ENCODE data around the gene CDHR2. TPM values are rescaled to one million over a fixed set of nuclear protein-coding genes. Genes with fewer than 3 reads are reported as not detected.

The CDHR2 gene
- polyA plus RNA-seq, 3 donors from 2014 or later, result not detected

DNA sequence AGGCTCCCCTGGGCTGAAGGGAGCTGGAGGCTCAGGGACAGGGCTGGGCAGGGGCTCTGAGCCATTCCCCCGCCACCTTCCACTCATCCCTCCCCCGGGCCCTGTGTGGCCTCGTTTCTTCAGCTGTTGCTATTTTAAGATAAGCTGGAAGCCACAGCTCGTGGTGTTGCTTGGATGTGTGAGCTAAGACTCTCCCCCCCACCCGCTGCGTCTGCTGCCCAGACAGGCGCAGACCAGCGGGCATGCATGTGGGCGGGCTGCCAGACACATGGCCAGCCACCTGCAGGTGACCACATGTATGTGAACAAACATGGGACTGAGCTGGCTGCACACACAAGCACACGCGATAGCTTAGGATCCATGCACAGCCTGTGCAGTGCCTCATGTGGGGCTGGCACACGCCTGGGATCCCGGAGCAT lies 72.5 kb downstream of the CDHR2 start:
- H3K9me3 Mint-ChIP-seq, result no peaks in the 10 kb centered on the region
- peaks cover 9 to 30% of the 10 kb centered on the region in 2 donors for H3K4me1 Mint-ChIP-seq
- no peak for DNase-seq
- peak overlapping the region in 1 of 5 donors; percentile 15 for H3K4me3 Mint-ChIP-seq
- peaks cover 0 to 3% (median 0%) of the 10 kb centered on the region in 3 donors for H3K36me3 Mint-ChIP-seq
- peaks cover 16 to 25% (median 24%) of the 10 kb centered on the region in 3 donors for H3K27me3 Mint-ChIP-seq (ENCODE audit: low read depth in 3 of 3)
- H3K27ac Mint-ChIP-seq, result peak overlapping the region in 1 of 6 donors; percentile 14

DNA sequence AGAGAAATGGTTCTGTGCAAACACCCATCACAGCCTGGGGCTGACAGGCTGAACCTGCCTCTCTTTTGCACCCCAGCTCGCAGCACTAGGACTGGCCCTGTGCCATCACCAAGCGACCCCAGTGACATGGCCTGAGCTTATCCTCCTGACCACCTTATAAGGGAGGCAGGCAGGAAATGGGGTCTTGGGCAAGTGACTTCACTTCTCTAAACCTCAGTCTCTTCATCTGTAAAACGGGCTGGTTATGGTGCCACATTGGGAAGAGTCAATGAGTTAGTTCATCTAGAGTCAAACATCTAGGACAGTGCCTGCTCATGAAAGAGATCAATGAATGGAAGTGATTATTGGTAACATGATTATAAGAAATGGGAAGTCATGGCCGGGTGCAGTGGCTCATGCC lies 75.0 kb downstream of the CDHR2 start:
- Mint-ChIP-seq H3K9me3 (no peaks in the 10 kb centered on the region), H3K27me3 (ENCODE audit: low read depth in 3 of 3) (peaks cover 19 to 26% (median 25%) of the 10 kb centered on the region in 3 donors), H3K27ac (no peak overlapping the region), H3K4me1 (peaks cover 9 to 29% of the 10 kb centered on the region in 2 donors), H3K36me3 (no peaks in the 10 kb centered on the region), H3K4me3 (no peak overlapping the region)
- DNase-seq, result no peak

DNA sequence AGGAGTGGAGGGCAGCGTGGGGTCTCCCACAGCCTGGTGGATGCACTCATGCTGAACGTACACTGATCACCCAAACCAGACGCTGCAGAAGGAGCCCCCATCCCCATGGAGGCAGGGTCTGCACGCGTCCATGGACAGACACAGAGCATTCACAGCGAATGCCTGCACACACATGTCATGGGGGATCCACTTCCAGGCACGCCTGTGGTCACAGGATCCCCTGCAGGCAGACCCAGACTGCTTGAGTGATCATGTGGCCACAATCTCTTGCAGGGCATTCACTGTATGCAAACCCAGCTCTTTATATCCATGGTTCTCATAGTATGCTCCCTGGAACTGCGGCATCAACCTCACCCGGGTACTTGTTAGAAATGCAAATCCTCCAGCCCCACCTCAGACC lies 75.8 kb downstream of the CDHR2 start:
- H3K9me3 Mint-ChIP-seq, result no peaks in the 10 kb centered on the region
- H3K4me3 Mint-ChIP-seq, result no peak overlapping the region
- peaks cover 19 to 29% (median 25%) of the 10 kb centered on the region in 3 donors for H3K27me3 Mint-ChIP-seq (ENCODE audit: low read depth in 3 of 3)
- H3K36me3 Mint-ChIP-seq, result no peaks in the 10 kb centered on the region
- no peak for DNase-seq
- H3K4me1 Mint-ChIP-seq, result peaks cover 9 to 25% of the 10 kb centered on the region in 2 donors
- no peak overlapping the region for H3K27ac Mint-ChIP-seq

DNA sequence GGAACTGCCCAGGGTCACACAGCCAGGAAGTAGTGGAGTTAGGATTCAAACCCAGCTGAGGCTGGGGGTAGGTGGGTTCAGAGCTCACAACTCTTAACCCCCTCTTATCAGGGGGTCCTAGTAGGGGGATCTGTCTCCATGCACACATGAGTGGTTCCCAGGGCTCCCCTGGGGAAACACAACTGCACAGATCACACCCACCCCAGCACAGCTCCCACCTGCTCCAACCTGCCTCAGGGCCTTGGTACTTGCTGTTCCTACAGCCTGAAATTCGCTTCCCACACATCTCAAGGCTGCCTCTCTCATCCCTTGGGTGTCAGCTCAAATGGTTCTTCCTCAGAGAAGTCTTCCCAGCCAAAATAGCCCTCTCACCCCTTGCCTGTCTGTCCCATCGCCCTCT lies 76.4 kb downstream of the CDHR2 start:
- Mint-ChIP-seq H3K9me3 (no peaks in the 10 kb centered on the region), H3K36me3 (no peaks in the 10 kb centered on the region), H3K27me3 (ENCODE audit: low read depth in 3 of 3) (peaks cover 16 to 25% (median 20%) of the 10 kb centered on the region in 3 donors), H3K4me3 (no peak overlapping the region), H3K27ac (no peak overlapping the region), H3K4me1 (peaks cover 4 to 21% of the 10 kb centered on the region in 2 donors)
- no peak for DNase-seq

DNA sequence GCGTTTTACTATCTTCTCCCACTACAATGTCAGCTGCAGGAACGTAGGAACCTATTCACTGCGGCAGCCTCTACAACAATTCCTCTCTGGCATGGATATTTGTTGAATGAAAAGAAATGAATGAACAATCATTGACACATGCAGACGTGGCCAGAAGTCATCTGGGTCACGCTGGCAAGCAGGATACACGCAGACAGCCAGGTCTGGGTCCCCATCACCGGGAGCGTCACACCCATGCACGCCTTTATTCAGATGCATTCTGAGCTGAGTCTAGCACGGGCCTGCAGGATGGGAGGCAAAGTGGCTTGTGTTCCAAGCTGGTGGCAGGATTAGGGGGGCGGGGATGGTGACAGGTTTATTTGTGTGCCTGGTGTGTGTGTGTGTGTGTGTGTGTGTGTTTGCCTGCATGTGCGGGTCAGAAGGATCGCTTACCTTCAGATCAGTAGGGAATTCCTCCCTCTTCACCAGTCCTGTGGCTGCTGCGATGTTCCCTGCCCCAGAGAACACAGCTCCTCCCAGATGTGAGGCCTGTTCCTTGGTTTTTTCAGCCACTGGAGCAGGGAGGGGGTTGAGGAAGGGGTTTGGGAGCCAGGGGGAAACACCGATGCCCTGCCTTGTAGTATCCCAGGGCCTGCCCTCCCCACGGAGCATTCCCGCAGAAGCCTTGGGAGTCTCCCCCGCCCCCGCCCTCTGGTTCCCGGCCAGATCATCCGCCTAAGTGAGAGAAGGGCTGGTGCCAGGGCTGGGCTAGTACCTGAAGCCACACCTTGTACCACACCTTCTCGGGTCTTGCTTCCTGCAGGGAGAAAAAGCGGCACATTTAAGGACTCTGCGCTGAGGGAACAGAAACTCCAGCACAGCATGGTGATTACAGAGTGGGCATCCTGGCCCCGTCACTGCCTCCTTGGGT lies 77.1 kb downstream of the CDHR2 start:
- Mint-ChIP-seq H3K9me3 (no peaks in the 10 kb centered on the region), H3K36me3 (no peaks in the 10 kb centered on the region), H3K4me3 (no peak overlapping the region), H3K4me1 (peaks cover 7 to 23% of the 10 kb centered on the region in 2 donors), H3K27me3 (ENCODE audit: low read depth in 3 of 3) (peaks cover 17 to 29% (median 21%) of the 10 kb centered on the region in 3 donors), H3K27ac (no peak overlapping the region)
- DNase-seq, result no peak

DNA sequence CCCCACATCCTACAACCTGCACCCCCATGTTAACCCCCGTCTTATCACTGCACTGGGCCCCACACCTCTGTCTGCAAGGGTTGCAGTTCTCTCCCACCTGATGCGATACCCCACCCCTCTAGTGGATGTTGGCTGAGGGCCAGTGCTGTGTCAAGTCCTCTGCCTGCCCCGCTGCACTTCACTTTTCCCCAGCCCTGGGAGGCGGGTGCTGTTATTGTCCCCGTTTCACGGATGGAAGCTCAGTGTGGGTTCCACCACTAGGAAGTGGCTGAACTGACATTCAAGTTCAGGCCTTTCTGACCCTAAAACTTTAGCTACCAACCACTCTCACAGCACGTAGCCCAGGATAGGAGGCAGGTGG lies 77.7 kb downstream of the CDHR2 start:
- peaks cover 7 to 18% of the 10 kb centered on the region in 2 donors for H3K4me1 Mint-ChIP-seq
- no peaks in the 10 kb centered on the region for H3K36me3 Mint-ChIP-seq
- no peak overlapping the region for H3K27ac Mint-ChIP-seq
- DNase-seq, result no peak
- no peaks in the 10 kb centered on the region for H3K9me3 Mint-ChIP-seq
- H3K27me3 Mint-ChIP-seq (ENCODE audit: low read depth in 3 of 3), result peaks cover 19 to 28% (median 27%) of the 10 kb centered on the region in 3 donors
- H3K4me3 Mint-ChIP-seq, result no peak overlapping the region

DNA sequence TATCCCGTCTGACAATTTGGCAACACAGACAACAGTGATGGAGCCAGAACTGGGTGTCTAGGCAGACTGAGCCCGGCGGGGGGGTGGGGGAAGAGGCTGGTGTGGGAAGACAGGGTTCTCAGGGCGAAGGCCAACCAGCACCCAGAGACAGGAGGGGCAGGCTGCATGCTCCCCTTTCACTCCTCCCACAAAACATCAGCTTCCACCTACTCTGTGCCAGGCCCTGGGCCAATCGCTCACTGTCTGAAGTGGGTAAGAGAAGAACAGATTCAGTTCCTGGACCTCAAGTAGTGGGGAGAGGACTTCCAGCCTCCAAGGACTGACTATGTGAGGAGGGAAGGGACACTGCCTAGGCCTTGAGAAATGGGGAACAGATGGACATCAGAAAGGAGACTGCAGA lies 78.4 kb downstream of the CDHR2 start:
- no peak overlapping the region for H3K27ac Mint-ChIP-seq
- peaks cover 17 to 28% (median 23%) of the 10 kb centered on the region in 3 donors for H3K27me3 Mint-ChIP-seq (ENCODE audit: low read depth in 3 of 3)
- H3K4me1 Mint-ChIP-seq, result peaks cover 7 to 15% of the 10 kb centered on the region in 2 donors
- H3K4me3 Mint-ChIP-seq, result no peak overlapping the region
- no peaks in the 10 kb centered on the region for H3K9me3 Mint-ChIP-seq
- DNase-seq, result no peak
- no peaks in the 10 kb centered on the region for H3K36me3 Mint-ChIP-seq

DNA sequence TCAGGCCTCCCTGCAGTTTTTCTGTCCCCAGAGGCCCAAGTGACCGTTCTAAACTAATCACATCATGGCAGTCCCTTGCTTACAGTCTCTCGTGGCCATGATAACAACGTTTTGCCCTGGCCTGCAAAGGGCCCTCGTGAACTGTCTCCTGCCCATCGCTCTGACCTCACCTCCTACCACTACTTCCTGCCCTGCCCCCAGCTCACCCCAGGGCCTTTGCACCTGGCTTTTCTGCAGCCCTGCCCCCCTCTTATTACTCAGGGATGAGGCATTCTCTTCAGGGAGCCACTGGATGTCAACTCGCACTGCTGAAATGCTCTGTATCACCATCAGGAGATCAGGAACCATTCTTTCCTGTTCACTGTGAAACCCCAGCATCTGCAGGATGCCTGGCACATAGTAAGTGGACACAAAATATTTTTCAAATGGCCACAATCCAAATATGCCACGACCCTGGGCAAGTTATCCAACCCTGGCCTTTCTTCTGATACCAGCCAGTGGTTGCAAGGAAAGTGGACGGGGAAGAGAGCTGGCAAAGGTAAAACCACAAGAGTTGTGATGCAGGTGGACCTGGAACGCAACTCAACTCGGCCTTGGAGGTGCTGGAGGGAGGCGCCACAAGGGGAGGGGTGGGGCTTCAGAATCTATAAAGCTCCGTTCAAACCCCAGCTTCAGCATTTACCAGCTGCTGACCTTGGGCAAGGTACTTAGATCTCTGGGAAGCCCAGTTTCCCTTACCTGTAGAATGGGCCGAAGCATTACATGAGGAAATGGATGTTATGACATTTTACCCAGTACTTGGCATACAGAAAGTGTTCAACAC lies 79.5 kb downstream of the CDHR2 start:
- peaks cover 15 to 29% (median 21%) of the 10 kb centered on the region in 3 donors for H3K27me3 Mint-ChIP-seq (ENCODE audit: low read depth in 3 of 3)

DNA sequence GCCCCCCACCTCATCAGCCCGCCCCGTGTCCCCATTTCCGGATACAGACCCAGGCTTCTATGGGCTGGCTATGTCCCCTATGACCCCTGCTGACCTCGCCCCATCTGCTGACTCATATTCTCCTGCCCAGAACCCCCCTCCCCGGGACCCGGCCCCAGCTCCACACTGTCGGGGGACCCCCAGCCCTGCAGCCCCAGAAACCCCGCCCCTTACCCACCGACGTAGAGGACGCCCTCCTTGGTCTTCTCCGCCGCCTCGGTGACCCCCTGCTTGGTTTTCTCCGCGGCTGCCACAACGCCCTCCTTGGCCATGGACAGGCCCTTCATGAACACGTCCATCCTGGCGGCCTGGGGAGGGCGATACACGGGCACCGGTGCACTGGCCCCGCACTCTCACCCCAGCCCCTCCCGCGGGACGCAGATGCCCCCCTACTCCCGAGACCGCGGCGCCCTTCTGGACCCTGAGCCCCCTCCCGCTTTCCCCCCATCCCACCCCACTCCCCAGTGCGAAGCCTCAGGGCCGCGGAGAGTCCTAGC lies 80.2 kb downstream of the CDHR2 start:
- Mint-ChIP-seq H3K36me3 (no peaks in the 10 kb centered on the region), H3K27me3 (ENCODE audit: low read depth in 3 of 3) (peaks cover 15 to 35% (median 22%) of the 10 kb centered on the region in 3 donors), H3K4me3 (peak overlapping the region in 4 of 5 donors; percentile 44 to 56 (median 53)), H3K4me1 (peaks cover 7 to 15% of the 10 kb centered on the region in 2 donors), H3K27ac (no peak overlapping the region), H3K9me3 (peaks cover 0 to 1% (median 0%) of the 10 kb centered on the region in 6 donors)
- no peak for DNase-seq

More for the DNA sequence above, 79.5 kb downstream of the CDHR2 start:
- H3K36me3 Mint-ChIP-seq, result no peaks in the 10 kb centered on the region
- peak overlapping the region in 3 of 5 donors; percentile 44 to 56 (median 53) for H3K4me3 Mint-ChIP-seq
- H3K9me3 Mint-ChIP-seq, result no peaks in the 10 kb centered on the region
- H3K4me1 Mint-ChIP-seq, result peaks cover 7 to 15% of the 10 kb centered on the region in 2 donors
- H3K27ac Mint-ChIP-seq, result no peak overlapping the region
- DNase-seq, result no peak

DNA sequence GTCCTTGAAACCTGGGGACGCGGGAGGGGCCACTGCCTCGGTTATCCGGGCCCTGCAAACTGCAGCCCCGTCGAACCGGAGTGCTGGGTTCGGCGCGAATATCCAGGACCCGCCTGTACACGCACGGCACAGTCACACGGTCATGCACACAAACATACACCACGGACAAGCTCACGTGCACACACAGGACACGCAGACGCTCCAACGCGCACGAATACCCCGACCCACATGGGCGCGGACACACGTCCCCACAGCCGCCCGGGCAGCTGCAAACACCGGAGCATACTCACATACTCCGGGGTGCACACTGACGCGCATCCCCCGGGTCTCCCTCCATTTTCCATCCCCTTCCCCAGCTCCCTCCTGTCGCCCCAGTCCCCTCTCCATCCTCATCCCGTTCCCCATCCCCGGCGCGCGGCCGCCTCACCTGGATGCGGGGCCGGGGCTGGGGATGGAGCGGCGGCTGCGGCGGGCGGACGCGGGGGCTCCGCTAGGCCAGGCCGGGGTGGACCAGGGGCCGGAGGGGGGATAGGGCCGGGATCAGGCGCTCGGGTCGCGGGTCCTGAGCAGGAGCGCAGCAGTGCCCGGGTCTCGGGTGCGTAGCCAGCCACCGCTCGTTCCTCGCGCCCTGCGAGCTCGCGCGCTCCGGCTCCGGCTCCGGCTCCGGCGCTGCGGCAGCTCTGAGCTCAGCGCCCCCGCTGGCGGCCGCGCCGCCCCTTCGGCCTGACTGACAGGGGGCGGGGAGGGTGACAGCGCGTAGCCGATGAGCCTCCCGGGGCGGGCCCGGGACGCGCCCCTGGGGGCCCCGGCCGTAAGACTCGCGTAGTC lies 80.9 kb downstream of the CDHR2 start, which contains the start of the genes EIF4E1B and SNCB:
Gene EIF4E1B (plus strand): TSS at position 823 of the 828 bp plus-strand sequence. CDS start 12,113 bp downstream, outside the sequence.
Gene SNCB (minus strand): TSS at position 682 of the 828 bp plus-strand sequence. CDS start 880 bp downstream, outside the sequence.
- H3K36me3 Mint-ChIP-seq, result peaks cover 0 to 2% (median under 1%) of the 10 kb centered on the region in 3 donors
- H3K27me3 Mint-ChIP-seq (ENCODE audit: low read depth in 3 of 3), result peaks cover 15 to 35% (median 24%) of the 10 kb centered on the region in 3 donors
- peaks cover 0 to 1% (median 0%) of the 10 kb centered on the region in 6 donors for H3K9me3 Mint-ChIP-seq
- peak in 2 of 3 donors; percentile 31 to 35 for DNase-seq
- H3K4me3 Mint-ChIP-seq, result peak within 1 kb of the TSS; percentile 23 to 72 (median 57)
- peaks cover 7 to 15% of the 10 kb centered on the region in 2 donors for H3K4me1 Mint-ChIP-seq
- H3K27ac Mint-ChIP-seq, result no peak within 1 kb of the TSS

DNA sequence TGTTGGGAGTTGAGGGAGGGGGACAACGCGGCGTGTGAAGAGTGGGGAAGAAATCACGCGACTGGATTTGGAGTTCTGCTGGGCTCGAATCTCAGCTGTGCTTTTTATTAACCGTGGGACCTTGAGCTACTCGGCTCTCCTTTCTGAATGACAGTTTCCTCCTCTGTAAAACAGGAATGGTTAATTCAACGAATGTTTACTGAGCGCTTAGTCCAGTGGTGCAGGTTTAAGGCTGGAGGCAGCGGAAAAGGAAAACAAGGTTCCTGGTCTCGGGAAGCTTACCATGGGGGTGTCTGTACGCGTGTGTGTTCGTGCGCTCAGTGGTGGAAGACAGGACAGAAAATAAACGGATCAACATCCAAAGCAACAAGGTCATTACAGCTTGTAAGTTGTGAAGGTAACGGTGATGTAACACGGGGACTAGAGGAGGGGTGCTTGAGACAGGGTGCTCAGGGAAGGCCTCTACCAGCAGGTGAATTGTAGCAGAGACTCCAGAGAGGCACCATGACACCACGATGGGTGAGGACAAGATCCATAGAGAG lies 81.6 kb downstream of the CDHR2 start:
- Mint-ChIP-seq H3K4me3 (peak overlapping the region; percentile 23 to 72 (median 57)), H3K9me3 (peaks cover 0 to 1% (median 0%) of the 10 kb centered on the region in 6 donors), H3K36me3 (peaks cover 0 to 5% (median 4%) of the 10 kb centered on the region in 3 donors), H3K4me1 (peaks cover 7 to 15% of the 10 kb centered on the region in 2 donors), H3K27ac (no peak overlapping the region), H3K27me3 (ENCODE audit: low read depth in 3 of 3) (peaks cover 13 to 38% (median 24%) of the 10 kb centered on the region in 3 donors)
- no peak for DNase-seq
